Measurements from ENCODE around the gene BASP1. TPM values are rescaled to one million over a fixed set of nuclear protein-coding genes. Genes with fewer than 3 reads are reported as not detected.
"Not testable (repeated sequence)": the region's sequence is repeated elsewhere in the genome, so short reads cannot be mapped to it uniquely, and the experiment has no call there.

The BASP1 gene
- total RNA-seq, 4 donors from 2014 or later: 21.5 to 64.8 (median 26.7) TPM

GRCh38 chr5:17306726-17307091 lies 89.3 kb downstream of the BASP1 start:
- no peak for TF ChIP-seq CTCF (IDR thresholded peaks at IDR 0.05)
- no peak for TF ChIP-seq POLR2A (IDR thresholded peaks at IDR 0.05)
- Histone ChIP-seq H3K4me3 (no peak overlapping the region), H3K36me3 (no peaks in the 10 kb centered on the region), H3K27me3 (no peaks in the 10 kb centered on the region), H3K4me1 (no peaks in the 10 kb centered on the region), H3K9me3 (no peaks in the 10 kb centered on the region), H3K27ac (no peak overlapping the region)
- intact Hi-C loops (cut with DNase I; ENCODE audit: low total_unique reads): no loop called here
- no peak for DNase-seq

- H3K9me3 ChIP-seq; H3K27ac ChIP-seq; H3K4me3 ChIP-seq; intact Hi-C loops (cut with DNase I; ENCODE audit: low total_unique reads); H3K4me1 ChIP-seq; H3K27me3 ChIP-seq; H3K36me3 ChIP-seq; DNase-seq: not testable (repeated sequence)
Observed at GRCh38 chr5:17307440-17307839, 90.0 kb downstream of the BASP1 start.

GRCh38 chr5:17308326-17309065 lies 91.1 kb downstream of the BASP1 start:
- Histone ChIP-seq H3K9me3 (no peaks in the 10 kb centered on the region), H3K27ac (no peak overlapping the region), H3K4me3 (no peak overlapping the region), H3K27me3 (no peaks in the 10 kb centered on the region), H3K4me1 (no peaks in the 10 kb centered on the region), H3K36me3 (no peaks in the 10 kb centered on the region)
- DNase-seq: no peak
- intact Hi-C loops (cut with DNase I; ENCODE audit: low total_unique reads): no loop called here
- TF ChIP-seq POLR2A (IDR thresholded peaks at IDR 0.05): no peak
- TF ChIP-seq CTCF (IDR thresholded peaks at IDR 0.05): no peak

GRCh38 chr5:17309462-17309861 lies 92.0 kb downstream of the BASP1 start:
- H3K4me3 ChIP-seq: no peak overlapping the region
- intact Hi-C loops (cut with DNase I; ENCODE audit: low total_unique reads): no loop called here
- H3K27me3 ChIP-seq: no peaks in the 10 kb centered on the region
- no peaks in the 10 kb centered on the region for H3K4me1 ChIP-seq
- H3K27ac ChIP-seq: no peak overlapping the region
- H3K9me3 ChIP-seq: no peaks in the 10 kb centered on the region
- no peaks in the 10 kb centered on the region for H3K36me3 ChIP-seq
- TF ChIP-seq CTCF (IDR thresholded peaks at IDR 0.05) (no peak), POLR2A (IDR thresholded peaks at IDR 0.05) (no peak)
- DNase-seq: no peak

- H3K4me1 ChIP-seq; H3K4me3 ChIP-seq; H3K9me3 ChIP-seq; H3K27ac ChIP-seq; H3K27me3 ChIP-seq; DNase-seq; intact Hi-C loops (cut with DNase I; ENCODE audit: low total_unique reads); H3K36me3 ChIP-seq: not testable (repeated sequence)
Observed at GRCh38 chr5:17310502-17310901, 93.1 kb downstream of the BASP1 start.

- DNase-seq; H3K4me1 ChIP-seq; H3K36me3 ChIP-seq; H3K27me3 ChIP-seq; intact Hi-C loops (cut with DNase I; ENCODE audit: low total_unique reads); H3K4me3 ChIP-seq; H3K9me3 ChIP-seq; H3K27ac ChIP-seq: not testable (repeated sequence)
Observed at GRCh38 chr5:17311811-17312210, 94.4 kb downstream of the BASP1 start.

- no peak for DNase-seq
- TF ChIP-seq CTCF (IDR thresholded peaks at IDR 0.05) (no peak), POLR2A (IDR thresholded peaks at IDR 0.05) (no peak)
- Histone ChIP-seq H3K4me3 (no peak overlapping the region), H3K9me3 (no peaks in the 10 kb centered on the region), H3K4me1 (no peaks in the 10 kb centered on the region), H3K36me3 (no peaks in the 10 kb centered on the region), H3K27ac (no peak overlapping the region), H3K27me3 (no peaks in the 10 kb centered on the region)
- intact Hi-C loops (cut with DNase I; ENCODE audit: low total_unique reads): no loop called here
Observed at GRCh38 chr5:17312358-17312757, 94.9 kb downstream of the BASP1 start.
